Measurements from ENCODE around the gene YPEL2.
A peak's percentile ranks its signal among the peaks of the same experiment; 100 is the strongest.
"Not testable (repeated sequence)": the region's sequence is repeated elsewhere in the genome, so short reads cannot be mapped to it uniquely, and the experiment has no call there.

YPEL2 gene, protein sequence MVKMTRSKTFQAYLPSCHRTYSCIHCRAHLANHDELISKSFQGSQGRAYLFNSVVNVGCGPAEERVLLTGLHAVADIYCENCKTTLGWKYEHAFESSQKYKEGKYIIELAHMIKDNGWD

DNA sequence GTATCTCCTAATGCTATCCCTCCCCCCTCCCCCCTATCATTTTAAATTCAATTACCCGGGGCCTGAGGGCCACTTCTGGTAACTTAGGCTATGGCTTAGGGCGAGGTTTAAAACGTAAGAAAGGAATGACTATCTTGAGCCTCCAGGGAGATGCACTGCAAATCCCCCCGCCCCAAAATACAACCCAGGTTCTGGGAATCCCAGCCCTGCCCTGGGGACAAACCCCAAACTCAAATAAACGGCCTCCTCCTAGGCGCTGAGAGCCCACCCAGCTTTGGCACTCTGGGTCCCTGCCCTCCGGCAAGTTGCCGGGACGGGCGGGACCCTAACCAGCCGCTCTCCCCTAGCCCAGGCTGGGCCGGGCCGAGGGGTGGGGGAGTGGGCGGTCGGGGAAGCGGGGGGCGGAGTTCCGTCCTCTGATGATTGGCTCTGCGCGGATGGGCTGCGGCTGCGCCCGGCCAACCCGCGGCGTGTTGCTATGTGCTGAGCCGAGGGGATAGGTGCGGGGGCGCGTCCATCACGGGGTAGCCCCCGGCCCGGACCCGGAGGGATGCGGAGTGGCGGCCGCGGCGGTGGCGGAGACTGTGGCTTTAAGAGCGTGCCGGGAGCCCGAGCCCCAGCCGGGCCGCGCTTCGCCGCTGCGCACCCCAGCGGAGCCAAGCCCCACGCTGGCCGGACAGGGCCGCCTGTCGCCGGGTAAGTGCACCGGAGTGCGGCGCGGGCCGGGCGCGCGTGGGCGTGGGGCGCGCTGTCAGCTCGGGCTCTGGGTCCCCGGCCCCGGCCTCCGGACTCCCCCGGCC, at the start of gene YPEL2:
YPEL2 (plus strand) TSS at position 527 of the 800 bp plus-strand sequence. CDS start 21,755 bp downstream, outside the sequence.
- peak; percentile 92 for DNase-seq

DNA sequence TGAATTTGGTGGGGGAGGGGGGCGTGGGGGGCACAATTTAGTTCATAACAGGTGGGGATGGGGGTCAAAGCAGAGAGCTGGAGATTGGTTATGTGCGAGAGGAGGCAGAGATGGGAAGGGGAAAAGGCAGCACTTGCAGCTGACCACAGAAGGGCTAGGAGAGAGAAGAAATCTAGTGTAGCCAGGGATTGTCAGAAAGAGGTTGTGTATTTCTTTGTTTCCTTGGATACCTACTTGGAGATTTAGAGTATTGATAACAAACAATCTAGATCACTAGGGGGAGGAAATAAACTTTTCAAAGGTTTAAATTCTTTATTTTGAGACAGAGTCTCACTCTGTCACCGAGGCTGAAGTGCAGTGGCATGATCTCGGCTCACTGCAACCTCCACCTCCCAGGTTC, 47.1 kb upstream of the YPEL2 start:
- no peak for DNase-seq

DNA sequence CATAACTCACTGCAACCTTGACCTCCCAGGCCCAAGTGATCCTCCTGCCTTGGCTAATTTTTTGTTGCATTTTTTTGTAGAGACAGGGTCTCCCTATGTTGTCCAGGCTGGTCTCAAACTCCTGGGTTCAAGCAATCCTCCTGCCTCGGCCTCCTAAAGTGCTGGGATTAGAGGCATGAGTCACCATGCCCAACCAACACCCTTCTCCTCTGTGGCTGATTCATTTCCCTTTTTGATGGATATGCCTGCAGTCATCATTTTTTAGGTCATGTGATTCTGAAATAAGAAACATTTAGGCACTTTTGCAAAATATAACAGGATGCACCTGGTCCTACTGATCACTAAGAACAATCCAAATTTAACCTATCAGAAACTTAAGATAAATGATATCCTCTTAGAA, 44.0 kb upstream of the YPEL2 start:
- no peak for DNase-seq

DNA sequence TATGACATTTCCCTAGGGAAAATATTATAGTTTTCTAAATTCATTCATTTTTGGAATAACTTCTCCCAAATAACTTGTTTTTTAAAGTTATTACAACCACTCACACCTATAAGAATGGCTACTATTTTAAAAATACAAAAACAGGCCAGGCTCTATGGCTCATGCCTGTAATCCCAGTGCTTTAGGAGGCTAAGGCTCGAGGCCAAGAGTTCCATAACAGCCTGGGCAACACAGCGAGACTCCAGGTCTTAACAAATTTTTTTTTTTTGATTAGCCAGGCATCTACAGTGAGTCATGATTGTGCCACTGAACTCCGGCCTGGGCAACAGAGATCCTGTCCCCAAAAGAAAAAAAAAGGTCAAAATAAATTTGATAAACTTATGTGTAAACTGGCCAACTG, 43.6 kb upstream of the YPEL2 start:
- no peak for DNase-seq

DNA sequence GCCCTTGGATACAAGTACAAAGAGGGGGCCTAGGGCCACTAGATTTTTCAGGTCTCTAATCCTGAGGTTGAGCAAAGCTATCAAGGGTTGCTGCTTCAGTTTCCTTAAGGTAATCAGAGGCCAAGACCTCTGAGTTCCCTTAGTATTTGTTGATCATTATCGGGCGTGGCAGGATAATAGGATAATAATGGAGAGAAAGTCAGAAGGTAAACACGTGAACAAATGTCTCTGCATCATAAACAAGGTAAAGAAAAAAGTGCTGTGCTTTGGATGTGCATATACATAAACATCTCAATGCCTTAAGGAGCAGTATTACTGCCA, 41.5 kb upstream of the YPEL2 start:
- DNase-seq: no peak

DNA sequence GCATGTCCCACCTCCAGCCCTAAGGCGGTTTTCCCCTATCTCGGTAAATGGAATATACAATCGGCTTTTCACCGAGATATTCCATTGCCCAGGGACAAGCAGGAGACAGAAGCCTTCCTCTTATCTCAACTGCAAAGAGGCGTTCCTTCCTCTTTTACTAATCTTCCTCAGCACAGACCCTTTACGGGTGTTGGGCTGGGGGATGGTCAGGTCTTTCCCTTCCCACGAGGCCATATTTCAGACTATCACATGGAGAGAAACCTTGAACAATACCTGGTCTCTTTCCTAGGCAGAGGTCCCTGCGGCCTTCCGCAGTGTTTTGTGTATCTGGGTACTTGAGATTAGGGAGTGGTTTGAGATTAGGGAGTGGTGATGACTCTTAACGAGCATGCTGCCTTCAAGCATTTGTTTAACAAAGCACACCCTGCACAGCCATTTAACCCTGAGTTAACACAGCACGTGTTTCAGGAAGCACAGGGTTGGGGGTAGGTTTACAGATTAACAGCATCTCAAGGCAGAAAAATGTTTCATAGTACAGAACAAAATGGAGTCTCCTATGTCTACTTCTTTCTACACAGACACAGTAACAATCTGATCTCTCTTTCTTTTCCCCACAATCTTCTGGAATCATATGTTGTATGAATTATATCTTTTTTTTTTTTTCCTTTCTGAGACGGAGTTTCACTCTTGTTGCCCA, 41.0 kb upstream of the YPEL2 start:
- DNase-seq: not testable (repeated sequence)

DNA sequence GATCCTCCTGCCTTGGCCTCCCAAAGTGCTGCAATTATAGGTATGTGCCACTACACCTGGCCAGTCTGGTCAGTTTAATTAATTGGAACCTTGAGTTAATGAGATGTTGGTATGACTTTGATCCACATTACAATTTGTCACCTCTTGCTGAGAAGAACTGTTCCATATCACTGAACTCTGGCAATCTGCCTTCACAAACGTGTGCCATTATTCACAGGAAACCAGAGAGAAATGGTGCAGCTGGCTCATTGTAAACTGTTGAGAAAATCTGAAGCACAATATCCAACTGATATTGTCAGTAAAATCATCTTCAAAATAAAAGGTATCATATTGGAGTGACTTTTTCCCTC, 39.3 kb upstream of the YPEL2 start:
- DNase-seq: no peak

DNA sequence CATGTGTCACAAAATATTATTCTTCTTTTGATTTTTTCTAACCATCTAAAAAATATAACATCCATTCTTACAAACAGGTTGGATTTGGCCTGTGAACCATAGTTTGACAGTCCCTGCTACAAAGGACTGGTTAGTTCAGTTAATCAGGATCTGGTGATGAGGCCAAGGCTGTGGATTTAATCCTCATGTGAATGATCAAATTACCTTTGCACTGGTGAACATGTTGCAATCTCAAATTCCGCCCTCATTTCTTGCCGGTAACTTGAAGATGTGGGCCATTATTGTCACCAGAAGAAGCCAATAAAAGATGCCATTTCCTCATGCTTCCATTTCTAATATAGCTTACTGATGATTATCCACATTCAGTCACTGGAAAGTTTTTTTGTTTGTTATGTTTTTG, 35.3 kb upstream of the YPEL2 start:
- DNase-seq: no peak

DNA sequence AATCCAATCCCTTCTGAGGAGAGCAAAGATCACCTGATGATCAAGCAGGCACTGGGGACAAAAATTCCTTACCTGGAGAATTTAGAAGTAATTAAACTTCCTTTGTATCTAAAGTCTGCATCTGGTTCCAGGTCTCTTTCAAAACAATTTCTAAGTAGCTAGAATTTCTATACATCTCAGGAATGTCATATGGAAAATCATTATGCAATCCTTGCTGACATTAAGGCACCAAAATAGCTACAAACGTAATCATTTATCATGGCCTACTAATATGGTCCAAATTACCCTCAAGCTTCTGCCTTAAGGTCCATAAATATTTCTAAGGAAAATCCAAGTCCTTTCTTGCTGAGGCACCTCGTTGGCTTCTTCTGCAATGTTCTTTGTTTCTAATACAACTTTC, 32.9 kb upstream of the YPEL2 start:
- DNase-seq: no peak

DNA sequence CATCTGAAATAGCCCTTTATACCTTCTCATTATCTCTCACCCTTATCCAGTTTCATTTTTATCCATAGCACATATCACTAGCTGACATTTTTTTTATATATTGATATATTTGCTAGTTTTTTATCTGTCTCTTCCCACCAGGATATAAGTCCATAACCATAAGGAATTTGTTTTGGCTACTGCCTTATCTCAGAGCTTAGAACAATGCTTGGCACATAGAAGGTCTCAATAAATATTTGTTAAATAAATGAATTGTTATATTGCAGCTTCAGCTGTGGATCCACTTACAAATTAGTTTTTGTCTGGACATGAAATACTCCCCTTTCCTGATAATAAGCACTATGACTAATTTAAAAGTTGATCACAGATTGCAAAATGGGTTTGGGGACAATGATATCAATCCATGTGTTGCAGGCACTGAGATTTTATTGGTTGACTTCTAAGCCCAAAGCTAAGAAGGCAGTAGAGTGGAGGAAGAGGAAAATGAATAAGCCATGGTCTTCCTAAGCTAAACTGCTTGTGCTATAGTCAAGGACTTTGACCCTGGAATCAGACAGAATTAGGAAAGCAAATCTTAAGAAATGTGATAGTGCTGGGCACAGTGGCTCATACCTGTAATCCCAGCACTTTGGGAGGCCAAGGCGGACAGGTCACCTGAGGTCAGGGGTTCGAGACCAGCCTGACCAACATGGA, 31.9 kb upstream of the YPEL2 start:
- DNase-seq: peak; percentile 7

DNA sequence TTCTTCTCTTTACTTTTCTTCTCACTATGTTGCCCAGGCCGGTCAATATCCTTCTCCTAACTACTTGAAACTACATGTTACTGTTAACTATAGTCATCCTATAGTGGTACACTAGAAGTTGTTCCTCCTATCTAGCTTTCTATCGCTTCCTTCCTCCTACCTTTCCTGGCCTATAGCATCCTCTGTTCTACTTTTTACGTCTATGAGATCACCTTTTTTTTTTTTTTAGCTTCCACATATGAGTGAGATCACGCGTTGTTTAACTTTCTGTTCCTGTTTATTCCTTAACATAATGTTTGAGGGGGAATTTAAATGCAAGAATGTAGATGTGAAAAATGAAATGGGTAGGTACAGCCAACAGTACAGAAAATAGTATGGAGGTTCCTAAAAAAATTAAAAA, 30.5 kb upstream of the YPEL2 start:
- DNase-seq: no peak

DNA sequence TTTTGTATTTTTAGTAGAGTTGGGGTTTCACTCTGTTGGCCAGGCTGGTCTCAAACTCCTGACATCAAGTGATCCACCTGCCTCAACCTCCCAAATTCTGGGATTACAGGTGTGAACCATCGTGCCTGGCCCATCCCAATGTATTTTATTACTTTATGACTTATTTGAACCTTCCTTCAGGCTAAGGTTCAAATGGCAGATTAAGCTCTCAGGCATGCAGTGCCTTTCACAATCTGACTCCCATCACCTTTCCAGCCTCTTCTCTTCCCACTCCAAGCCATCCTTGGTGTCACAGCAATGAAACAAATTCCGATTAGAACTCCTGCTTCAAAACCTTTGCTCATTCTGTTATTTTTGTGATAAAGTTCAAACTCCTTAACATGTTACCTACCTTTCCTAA, 26.6 kb upstream of the YPEL2 start:
- DNase-seq: no peak

DNA sequence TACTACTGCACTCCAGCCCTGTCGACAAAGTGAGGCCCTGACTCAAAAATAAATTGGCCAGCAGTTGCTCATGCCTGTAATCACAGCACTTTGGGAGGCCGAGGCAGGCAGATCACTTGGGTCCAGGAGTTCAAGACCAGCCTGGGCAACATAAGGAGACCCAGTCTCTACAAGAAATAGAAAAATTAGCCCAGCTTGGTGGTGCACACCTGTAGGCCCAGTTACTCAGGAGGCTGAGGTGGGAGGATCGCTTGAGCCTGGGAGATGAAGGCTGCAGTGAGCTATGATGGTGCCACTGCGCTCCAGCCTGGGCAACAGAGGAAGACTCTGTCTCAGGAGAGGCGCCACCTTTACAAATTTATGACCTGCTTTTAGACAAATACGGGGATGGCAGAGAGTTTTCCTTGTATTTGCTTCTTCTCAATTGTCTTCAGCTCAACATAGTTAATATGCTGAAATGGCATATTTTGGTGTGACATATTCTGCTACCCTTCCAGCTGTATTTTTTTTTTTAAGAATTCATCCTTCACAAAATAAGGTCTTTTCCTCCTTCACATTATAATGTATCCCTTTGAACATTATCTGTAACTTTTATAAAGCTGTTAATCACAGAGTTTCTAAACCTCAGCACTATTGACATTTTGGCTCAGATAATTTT, 21.1 kb upstream of the YPEL2 start:
- DNase-seq: no peak

DNA sequence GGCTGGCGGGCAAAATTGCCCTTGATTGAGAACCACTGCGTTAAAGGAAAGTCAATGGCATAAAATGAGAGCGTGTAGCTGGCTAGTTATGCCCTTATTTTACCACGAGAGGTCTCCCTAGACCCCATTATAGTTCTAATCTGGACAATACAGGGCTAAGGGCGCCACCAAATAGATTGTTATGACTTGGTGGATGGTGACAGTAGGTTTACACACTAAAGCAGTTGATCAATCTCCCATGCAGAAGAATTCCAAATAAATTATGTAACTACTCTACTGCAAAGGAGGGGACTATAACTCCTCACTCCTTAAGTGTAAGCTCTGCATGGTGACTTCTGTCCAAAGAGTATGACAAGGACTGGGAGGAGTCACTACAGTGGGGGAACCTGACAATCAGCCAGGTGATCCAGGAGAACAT, 20.4 kb upstream of the YPEL2 start:
- peak; percentile 62 for DNase-seq

DNA sequence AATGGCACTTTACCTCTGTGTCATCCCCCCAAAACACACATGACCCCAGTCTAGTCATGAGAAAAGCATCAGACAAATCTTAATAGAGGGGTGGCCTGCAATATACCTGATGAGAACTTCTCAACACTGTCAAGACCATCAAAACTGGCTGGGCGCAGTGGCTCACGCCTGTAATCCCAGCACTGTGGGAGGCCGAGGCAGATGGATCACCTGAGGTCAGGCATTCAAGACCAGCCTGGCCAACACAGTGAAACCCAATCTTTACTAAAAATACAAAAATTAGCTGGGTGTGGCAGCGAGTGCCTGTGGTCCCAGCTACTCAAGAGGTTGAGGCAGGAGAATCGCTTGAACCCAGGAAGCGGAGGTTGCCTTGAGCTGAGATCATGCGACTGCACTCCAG, 19.9 kb upstream of the YPEL2 start:
- DNase-seq: not testable (repeated sequence)

DNA sequence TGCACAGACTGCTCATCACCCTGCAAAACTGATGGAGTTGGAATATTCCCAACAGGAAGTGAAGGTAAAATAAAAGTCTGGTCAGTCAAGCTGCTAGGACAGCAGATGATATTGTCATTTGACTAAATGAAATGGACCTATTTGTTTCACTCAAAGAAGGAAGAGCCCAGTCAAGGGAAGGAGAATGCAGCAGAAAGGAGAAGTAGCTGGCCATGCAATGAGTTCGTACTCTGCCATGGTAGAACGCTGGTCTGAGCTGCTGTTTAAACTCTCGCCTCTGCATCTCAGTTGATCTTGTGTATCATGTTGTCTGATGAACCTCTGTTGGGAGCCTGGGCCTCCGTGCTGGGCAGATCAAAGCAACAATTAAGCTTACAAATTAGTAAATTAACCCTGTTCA, 15.6 kb upstream of the YPEL2 start:
- DNase-seq: no peak

DNA sequence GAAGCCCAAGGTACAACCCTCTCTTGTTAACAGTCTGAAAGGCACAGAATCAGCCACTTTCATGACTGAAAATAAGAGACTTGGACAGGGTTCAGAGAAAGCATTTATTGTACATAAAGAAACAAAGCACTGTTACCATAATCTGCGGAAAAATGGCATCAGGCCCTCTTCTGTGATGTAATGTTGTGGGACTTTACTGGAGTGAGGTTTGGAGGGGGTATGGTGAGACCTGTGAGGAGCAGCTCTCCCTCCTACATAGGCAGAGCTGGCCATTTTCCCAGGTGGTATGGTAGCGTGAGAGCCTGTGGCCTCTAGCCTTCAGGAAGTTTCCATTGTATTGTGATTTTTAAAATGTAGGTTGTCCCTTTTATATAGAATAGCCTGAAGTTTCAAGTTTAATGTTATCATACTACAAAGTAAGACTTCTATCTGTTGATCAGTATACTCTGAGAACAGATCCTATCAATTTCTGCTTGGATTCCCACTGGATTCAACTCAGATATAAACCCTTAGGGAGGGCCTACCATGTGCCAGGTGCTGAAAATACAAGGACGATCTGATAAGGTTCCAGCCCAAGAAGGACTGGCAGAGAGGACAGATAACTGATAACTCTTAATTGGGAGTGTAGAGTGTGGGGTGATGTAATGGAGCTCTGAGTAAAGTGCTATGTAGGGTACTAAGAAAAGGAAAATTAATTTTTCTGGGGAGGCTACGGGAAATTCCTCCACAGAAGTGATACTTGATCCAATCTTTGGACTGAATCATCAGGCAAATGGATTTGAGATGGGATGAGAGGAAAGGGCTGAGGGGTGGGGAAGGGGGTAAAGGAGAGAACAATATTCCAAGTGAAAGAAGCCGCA, 4.1 kb upstream of the YPEL2 start:
- DNase-seq: no peak

DNA sequence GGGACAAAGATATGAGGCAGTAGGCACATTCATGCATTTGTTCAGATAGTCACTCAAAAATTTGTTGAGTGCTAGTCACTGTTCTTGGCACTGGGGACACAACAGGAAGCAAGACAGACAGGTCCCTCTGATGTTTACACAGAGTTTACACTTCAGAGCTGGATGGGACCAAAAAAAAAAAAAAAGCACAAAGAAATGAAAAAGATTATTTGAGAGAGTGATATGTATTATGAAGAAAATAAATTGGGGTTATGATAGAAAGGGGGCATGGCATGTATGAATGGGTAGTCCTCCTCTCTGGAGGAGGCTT, 3.5 kb upstream of the YPEL2 start:
- DNase-seq: no peak

DNA sequence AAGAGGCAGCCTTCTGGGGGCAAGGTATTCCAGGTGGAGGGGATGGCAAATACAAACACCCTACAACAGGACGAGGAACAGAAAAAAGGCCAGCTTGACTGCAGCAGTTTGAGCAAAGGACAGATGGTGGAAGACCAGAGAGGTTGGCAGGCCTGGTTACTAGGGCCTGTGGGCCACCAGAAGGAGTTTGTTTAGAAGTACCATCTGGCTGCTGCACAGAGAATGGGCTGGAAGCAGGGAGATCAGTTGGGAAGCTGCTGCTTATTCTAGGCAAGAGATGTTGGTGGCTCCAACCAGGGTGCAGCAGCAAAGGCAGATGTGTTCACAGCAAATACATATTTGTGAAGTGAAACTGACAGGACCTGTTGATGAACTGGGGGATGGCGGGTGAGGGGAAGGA, 2.9 kb upstream of the YPEL2 start:
- no peak for DNase-seq

DNA sequence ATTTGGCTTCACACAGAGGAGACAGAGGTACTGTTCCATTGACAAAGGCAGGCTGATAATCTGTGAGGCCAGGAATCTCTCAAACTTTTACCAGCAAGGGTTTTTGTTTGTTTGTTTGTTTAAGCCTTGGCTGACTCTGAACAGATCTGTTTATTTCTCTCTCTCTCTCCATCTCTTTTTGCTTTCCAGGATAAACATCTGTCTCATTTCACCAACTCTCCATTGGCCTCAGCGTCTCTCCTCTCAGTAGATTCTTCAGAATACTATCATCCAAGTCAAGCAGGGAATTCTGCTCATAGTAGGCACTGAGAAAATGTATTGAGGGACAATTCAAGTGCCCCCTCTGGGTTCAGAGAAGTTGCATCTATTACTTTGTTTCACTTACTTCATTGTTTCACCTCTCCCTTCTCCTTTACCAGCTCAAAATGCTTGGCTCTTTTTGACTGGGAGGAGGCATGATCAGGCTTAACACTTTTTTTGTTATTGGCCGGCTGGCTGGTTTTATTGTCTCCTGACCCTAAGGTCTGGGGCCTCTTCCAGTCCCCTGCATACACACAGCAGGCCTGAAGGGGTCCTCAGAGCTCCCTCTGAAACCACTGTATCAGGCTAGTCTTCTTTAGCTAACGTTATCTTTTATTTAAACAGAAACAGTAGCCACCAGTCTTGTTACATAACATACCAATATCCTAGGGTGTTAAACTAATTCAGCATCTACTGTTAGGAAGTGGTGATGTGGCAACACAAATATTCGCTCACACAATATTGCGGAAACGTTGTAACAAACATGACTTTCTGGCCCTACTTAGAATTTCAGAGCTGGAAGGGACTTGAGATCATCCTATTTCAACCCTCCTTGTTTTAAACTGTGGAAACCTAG, 2.0 kb upstream of the YPEL2 start:
- peak; percentile 72 for DNase-seq
